Adrenal gland (tissue), 5 donors: ENCODE measurements around the gene XIRP1.

ENCODE experiments used
- POLR2A ChIP-seq, 2 donors: fragments of 450-650 bp; IDR thresholded peaks; one replicate each; pipeline ENCODE4 v1.6.1; 2017; ENCODE audit warnings: antibody characterized with exemption in 2 of 2, mild to moderate bottlenecking in 2 of 2, moderate library complexity in 1 of 2
- TF ChIP-seq, protein P1 (sequence below), 6 experiments: fragments of 450-650 bp in 4 of 6; fragments of 200-600 bp in 2 of 6; sonication (generic) in 1 of 6; IDR thresholded peaks; 1 replicate in 5 of 6; 2 replicates in 1 of 6; pipeline versions ENCODE4 v1.5.1 to v1.8.0; 2016 to 2021; ENCODE audit warnings: antibody characterized with exemption in 6 of 6, mild to moderate bottlenecking in 2 of 6, moderate library complexity in 1 of 6
- donor health status: DM: no; HTN: no; CAD: no.

DNA sequence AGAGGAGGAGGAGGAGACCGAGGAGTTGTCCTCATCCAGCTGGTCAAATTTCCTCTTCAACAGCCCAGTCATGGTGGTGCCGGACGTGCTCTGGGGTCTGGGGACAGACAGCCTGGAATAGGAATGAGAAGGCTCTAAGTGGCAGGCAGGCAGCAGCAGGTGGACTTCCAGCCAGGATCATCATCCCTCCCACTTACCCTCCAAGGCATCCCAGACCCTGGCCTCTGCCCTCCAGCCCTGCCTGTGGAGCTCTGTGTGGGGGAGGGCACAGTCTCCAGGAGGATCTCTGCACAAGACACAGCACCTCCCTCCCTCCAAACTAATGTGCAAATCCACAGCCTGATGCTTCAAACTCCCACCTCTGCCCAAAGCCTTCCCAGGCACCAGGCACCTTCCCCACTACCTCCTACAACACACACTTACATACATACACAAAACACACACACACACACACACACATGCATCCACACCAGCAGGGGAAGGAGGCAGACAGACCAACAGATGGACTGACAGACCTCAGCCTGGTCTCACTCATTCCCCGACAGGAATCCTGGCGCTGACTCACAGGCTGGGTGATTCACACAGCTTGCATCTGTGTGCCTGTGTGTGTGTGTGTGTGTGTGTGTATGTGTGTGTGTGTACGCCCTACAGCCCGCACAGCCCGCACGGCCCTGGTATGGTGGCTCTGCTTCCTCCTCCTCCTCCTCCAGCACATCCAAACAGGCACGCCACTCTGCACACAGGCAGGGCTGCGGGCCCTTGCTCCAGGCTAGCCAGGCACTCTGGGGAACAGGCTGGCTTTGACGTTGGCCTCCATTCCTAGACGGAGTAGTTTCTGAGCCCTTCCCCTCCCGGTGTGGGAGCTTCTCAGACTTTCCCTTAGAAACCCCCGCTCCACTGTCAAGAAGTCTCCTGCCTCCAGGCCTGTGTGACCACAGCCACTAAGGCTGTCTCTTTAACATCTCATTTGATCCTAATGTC is 45.5 kb downstream of the XIRP1 start:
- TF ChIP-seq, protein P1, sequence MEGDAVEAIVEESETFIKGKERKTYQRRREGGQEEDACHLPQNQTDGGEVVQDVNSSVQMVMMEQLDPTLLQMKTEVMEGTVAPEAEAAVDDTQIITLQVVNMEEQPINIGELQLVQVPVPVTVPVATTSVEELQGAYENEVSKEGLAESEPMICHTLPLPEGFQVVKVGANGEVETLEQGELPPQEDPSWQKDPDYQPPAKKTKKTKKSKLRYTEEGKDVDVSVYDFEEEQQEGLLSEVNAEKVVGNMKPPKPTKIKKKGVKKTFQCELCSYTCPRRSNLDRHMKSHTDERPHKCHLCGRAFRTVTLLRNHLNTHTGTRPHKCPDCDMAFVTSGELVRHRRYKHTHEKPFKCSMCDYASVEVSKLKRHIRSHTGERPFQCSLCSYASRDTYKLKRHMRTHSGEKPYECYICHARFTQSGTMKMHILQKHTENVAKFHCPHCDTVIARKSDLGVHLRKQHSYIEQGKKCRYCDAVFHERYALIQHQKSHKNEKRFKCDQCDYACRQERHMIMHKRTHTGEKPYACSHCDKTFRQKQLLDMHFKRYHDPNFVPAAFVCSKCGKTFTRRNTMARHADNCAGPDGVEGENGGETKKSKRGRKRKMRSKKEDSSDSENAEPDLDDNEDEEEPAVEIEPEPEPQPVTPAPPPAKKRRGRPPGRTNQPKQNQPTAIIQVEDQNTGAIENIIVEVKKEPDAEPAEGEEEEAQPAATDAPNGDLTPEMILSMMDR (IDR thresholded peaks at IDR 0.05) = peak in 1 of 6 experiments; percentile 3
- peak; percentile 41 to 73 for TF ChIP-seq POLR2A (IDR thresholded peaks at IDR 0.05)
